Sigmoid colon (tissue), 4 donors: ENCODE data around the gene NLGN4Y.

Source experiments
- CTCF ChIP-seq, 4 experiments: fragments of 450-650 bp in 3 of 4; fragments of 200-600 bp in 1 of 4; IDR thresholded peaks; one replicate each; pipeline ENCODE4 v1.5.1; 2016 to 2019; ENCODE audit warnings: antibody characterized with exemption in 4 of 4, mild to moderate bottlenecking in 3 of 4, moderate library complexity in 2 of 4
- EP300 ChIP-seq, 4 donors: sonication (generic); formaldehyde crosslinking; IDR thresholded peaks; one replicate each; pipeline ENCODE4 v1.6.1; 2017; ENCODE audit warnings: antibody characterized with exemption in 4 of 4
- POLR2A ChIP-seq, 2 donors: fragments of 450-650 bp; IDR thresholded peaks; one replicate each; pipeline ENCODE4 v1.6.1; 2016; ENCODE audit warnings: antibody characterized with exemption in 2 of 2, mild to moderate bottlenecking in 2 of 2, moderate library complexity in 2 of 2
- POLR2AphosphoS5 ChIP-seq, 4 donors: sonication (generic); formaldehyde crosslinking; IDR thresholded peaks; one replicate each; pipeline ENCODE4 v1.6.1; 2017; ENCODE audit warnings: antibody characterized with exemption in 4 of 4

- TF ChIP-seq POLR2A (IDR thresholded peaks at IDR 0.05) (no peak), CTCF (IDR thresholded peaks at IDR 0.05) (no peak), EP300 (IDR thresholded peaks at IDR 0.05) (no peak), POLR2AphosphoS5 (IDR thresholded peaks at IDR 0.05) (no peak)
Observed at GRCh38 chrY:14778208-14778607, 253.9 kb downstream of the NLGN4Y start.
